ENCODE measurements around the gene NEK1. TPM values are rescaled to one million over a fixed set of nuclear protein-coding genes. Genes with fewer than 3 reads are reported as not detected.

Gene NEK1
- total and polyA plus RNA-seq, 2 donors (not counting 1 experiment from before 2014, with no cell fraction given) = 3.3 to 21.4 TPM

DNA sequence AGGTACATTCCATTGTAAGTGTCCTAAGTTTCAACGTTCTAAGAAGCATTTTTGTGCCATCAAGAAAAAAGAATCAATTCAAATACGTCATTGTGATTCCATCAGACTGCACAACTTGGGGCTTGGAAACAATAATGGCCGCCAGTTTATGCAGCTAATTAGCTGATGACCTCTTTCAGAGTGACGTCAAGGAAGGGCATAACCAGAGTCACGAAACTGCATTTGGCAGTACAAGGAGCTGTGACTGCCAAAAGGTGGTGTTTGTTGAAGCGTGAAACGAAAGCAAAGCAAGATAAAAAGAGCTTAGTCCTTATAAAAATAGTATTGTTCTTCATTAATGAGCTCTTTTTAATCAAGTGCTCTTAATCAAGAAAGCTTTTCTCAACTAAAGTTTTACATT lies 260.5 kb downstream of the NEK1 start:
- POLR2A ChIA-PET = no interaction called here
- no peak overlapping the region for H2AFZ ChIP-seq (ENCODE audit: insufficient read depth, low read depth, low read length, poor library complexity, severe bottlenecking)
- no peaks in the 10 kb centered on the region for H3K27me3 Mint-ChIP-seq
- H4K20me1 ChIP-seq (ENCODE audit: control insufficient read depth, insufficient read depth, low read length, poor library complexity, severe bottlenecking) = no peaks in the 10 kb centered on the region
- intact Hi-C loops (cut with micrococcal nuclease) = no loop called here
- no peak overlapping the region for H3K4me3 ChIP-seq (ENCODE audit: control extremely low read depth in 1 of 5, extremely low read depth in 1 of 5, insufficient read depth in 1 of 5, low read depth in 2 of 5, low read length in 4 of 5)
- CTCF ChIA-PET = no interaction called here
- no peak overlapping the region for H3K4me2 ChIP-seq (replicated peaks; ENCODE audit: low read depth, low read length, poor library complexity, severe bottlenecking)
- 91% methylated on average over 5 of the region's 7 CpGs for WGBS (ENCODE audit: insufficient coverage)
- no peak overlapping the region for H3K27ac Mint-ChIP-seq
- ATAC-seq (ENCODE audit: low read depth) (no peak), DNase-seq (no peak)
- no peaks in the 10 kb centered on the region for H3K27me3 ChIP-seq (replicated peaks in 1 of 4; ENCODE audit: control extremely low read depth in 1 of 4, control insufficient read depth in 3 of 4, insufficient read depth in 4 of 4, low read length in 3 of 4)
- H3K9me3 Mint-ChIP-seq (ENCODE audit: insufficient read depth) = no peaks in the 10 kb centered on the region
- no peak overlapping the region for H3K27ac ChIP-seq (ENCODE audit: low read length in 2 of 2)
- no peak overlapping the region for H3K9ac ChIP-seq (ENCODE audit: low read length)
- H3K4me3 Mint-ChIP-seq = no peak overlapping the region
- H3K4me1 ChIP-seq (ENCODE audit: control insufficient read depth in 2 of 2, insufficient read depth in 2 of 2, low read length in 2 of 2) = no peaks in the 10 kb centered on the region
- H3K9me3 ChIP-seq (ENCODE audit: control extremely low read depth in 1 of 3, control insufficient read depth in 2 of 3, insufficient read depth in 1 of 3, low read length in 2 of 3) = no peaks in the 10 kb centered on the region
- no peaks in the 10 kb centered on the region for H3K79me2 ChIP-seq (ENCODE audit: control insufficient read depth, insufficient read depth, low read length)
- TF ChIP-seq, protein P1, sequence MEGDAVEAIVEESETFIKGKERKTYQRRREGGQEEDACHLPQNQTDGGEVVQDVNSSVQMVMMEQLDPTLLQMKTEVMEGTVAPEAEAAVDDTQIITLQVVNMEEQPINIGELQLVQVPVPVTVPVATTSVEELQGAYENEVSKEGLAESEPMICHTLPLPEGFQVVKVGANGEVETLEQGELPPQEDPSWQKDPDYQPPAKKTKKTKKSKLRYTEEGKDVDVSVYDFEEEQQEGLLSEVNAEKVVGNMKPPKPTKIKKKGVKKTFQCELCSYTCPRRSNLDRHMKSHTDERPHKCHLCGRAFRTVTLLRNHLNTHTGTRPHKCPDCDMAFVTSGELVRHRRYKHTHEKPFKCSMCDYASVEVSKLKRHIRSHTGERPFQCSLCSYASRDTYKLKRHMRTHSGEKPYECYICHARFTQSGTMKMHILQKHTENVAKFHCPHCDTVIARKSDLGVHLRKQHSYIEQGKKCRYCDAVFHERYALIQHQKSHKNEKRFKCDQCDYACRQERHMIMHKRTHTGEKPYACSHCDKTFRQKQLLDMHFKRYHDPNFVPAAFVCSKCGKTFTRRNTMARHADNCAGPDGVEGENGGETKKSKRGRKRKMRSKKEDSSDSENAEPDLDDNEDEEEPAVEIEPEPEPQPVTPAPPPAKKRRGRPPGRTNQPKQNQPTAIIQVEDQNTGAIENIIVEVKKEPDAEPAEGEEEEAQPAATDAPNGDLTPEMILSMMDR (IDR thresholded peaks at IDR 0.05) = no peak
- TF ChIP-seq EZH2 (IDR thresholded peaks at IDR 0.05; ENCODE audit: borderline replicate concordance, insufficient read depth, low read depth, low read length, poor library complexity, severe bottlenecking) = no peak
- H3K4me1 Mint-ChIP-seq = no peaks in the 10 kb centered on the region
- H3K36me3 ChIP-seq (replicated peaks in 1 of 2; ENCODE audit: control extremely low read depth in 1 of 2, control insufficient read depth in 1 of 2, extremely low read depth in 1 of 2, insufficient read depth in 2 of 2, low read length in 1 of 2) = no peaks in the 10 kb centered on the region

GRCh38 chr4:169348541-169348940 lies 263.8 kb downstream of the NEK1 start:
- Histone ChIP-seq H4K20me1 (ENCODE audit: control insufficient read depth, insufficient read depth, low read length, poor library complexity, severe bottlenecking) (no peaks in the 10 kb centered on the region), H2AFZ (ENCODE audit: insufficient read depth, low read depth, low read length, poor library complexity, severe bottlenecking) (no peak overlapping the region), H3K9me3 (ENCODE audit: control extremely low read depth in 1 of 3, control insufficient read depth in 2 of 3, insufficient read depth in 1 of 3, low read length in 2 of 3) (no peaks in the 10 kb centered on the region), H3K27ac (ENCODE audit: low read length in 2 of 2) (no peak overlapping the region), H3K4me1 (ENCODE audit: control insufficient read depth in 2 of 2, insufficient read depth in 2 of 2, low read length in 2 of 2) (no peaks in the 10 kb centered on the region), H3K27me3 (replicated peaks in 1 of 4; ENCODE audit: control extremely low read depth in 1 of 4, control insufficient read depth in 3 of 4, insufficient read depth in 4 of 4, low read length in 3 of 4) (no peaks in the 10 kb centered on the region), H3K4me3 (ENCODE audit: control extremely low read depth in 1 of 5, extremely low read depth in 1 of 5, insufficient read depth in 1 of 5, low read depth in 2 of 5, low read length in 4 of 5) (no peak overlapping the region), H3K36me3 (replicated peaks in 1 of 2; ENCODE audit: control extremely low read depth in 1 of 2, control insufficient read depth in 1 of 2, extremely low read depth in 1 of 2, insufficient read depth in 2 of 2, low read length in 1 of 2) (no peaks in the 10 kb centered on the region), H3K4me2 (replicated peaks; ENCODE audit: low read depth, low read length, poor library complexity, severe bottlenecking) (no peak overlapping the region), H3K9ac (ENCODE audit: low read length) (no peak overlapping the region), H3K79me2 (ENCODE audit: control insufficient read depth, insufficient read depth, low read length) (no peaks in the 10 kb centered on the region)
- H3K27ac Mint-ChIP-seq = no peak overlapping the region
- no peaks in the 10 kb centered on the region for H3K4me1 Mint-ChIP-seq
- H3K27me3 Mint-ChIP-seq = no peaks in the 10 kb centered on the region
- intact Hi-C loops (cut with micrococcal nuclease) = no loop called here
- no peak overlapping the region for H3K4me3 Mint-ChIP-seq
- ATAC-seq (ENCODE audit: low read depth) (no peak), DNase-seq (no peak)
- CTCF ChIA-PET = no interaction called here
- 100% methylated on average over 3 of the region's 4 CpGs for WGBS (ENCODE audit: insufficient coverage)
- POLR2A ChIA-PET = no interaction called here
- H3K9me3 Mint-ChIP-seq (ENCODE audit: insufficient read depth) = no peaks in the 10 kb centered on the region
- no peak for TF ChIP-seq EZH2 (IDR thresholded peaks at IDR 0.05; ENCODE audit: borderline replicate concordance, insufficient read depth, low read depth, low read length, poor library complexity, severe bottlenecking)
- TF ChIP-seq, protein P1 (IDR thresholded peaks at IDR 0.05) = no peak

Measured in B cell (primary cell).